GM21360 (cell line): Measurements from ENCODE around the gene RYK.
"Not testable (repeated sequence)": the region's sequence is repeated elsewhere in the genome, so short reads cannot be mapped to it uniquely, and the experiment has no call there.

Source experiments
- ATAC-seq: cut with Tn5 transposase; IDR thresholded peaks from one replicate; pipeline ENCODE4 v1.9.1; 2021; ENCODE audit warnings: mild to moderate bottlenecking, moderate library complexity; ENCODE audit not compliant: unreplicated experiment

Gene RYK

GRCh38 chr3:134250717-134251220 lies at the start of gene RYK:
TSS of gene RYK (minus strand) at chr3:134250859. CDS start at chr3:134250654, 205 bp downstream.
- ATAC-seq, result peak; percentile 80

GRCh38 chr3:134299888-134300206 lies 49.2 kb upstream of the RYK start:
- no peak for ATAC-seq

- ATAC-seq, result no peak
Observed at GRCh38 chr3:134299185-134299887, 48.7 kb upstream of the RYK start.

GRCh38 chr3:134298249-134298648 lies 47.6 kb upstream of the RYK start:
- ATAC-seq, result no peak

- no peak for ATAC-seq
Observed at GRCh38 chr3:134296616-134297015, 46.0 kb upstream of the RYK start.

- ATAC-seq, result no peak
Observed at GRCh38 chr3:134295930-134296329, 45.3 kb upstream of the RYK start.

- ATAC-seq, result peak; percentile 98
Observed at GRCh38 chr3:134294302-134295280, 43.9 kb upstream of the RYK start.

GRCh38 chr3:134291319-134292254 lies 40.9 kb upstream of the RYK start:
- no peak for ATAC-seq

GRCh38 chr3:134287512-134287911 lies 36.9 kb upstream of the RYK start:
- ATAC-seq, result no peak

DNA sequence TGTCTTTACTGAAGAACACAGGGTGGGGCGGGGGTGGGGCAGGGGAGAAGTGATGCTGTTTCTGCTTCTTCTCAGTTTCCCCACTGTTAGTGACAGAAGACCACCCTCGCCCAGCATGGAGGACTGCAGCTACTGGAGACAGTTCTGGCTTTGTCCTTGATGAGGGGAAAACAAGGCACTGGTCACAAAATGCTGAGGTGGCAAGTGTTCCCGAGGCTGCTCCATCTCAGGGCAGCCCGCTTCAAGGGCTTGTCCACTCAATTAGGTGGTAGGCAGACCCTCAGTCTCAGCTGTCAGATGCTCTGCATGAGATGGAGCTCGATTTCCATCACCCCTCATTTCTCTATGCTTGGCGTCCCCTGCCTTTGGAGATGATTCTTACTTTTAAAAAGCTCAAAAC lies 33.8 kb upstream of the RYK start:
- no peak for ATAC-seq

DNA sequence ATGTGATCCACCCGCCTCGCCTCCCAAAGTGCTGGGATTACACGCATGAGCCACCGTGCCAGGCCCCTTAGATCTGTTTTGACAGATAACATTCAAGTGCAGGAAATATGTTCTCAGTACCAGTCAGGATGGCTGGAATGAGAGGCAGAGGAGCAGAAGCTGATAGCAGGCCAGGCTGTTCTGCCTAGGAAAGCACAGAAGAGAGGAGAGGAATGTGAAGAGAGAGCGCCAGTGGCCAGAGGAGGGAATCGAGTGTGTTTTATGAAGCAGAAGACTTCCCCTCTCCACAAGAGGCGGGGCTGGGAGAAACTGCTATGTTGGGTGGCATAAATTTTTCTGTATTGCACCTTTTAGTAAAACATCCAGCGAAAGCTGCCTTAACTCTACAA lies 32.0 kb upstream of the RYK start:
- ATAC-seq, result no peak

DNA sequence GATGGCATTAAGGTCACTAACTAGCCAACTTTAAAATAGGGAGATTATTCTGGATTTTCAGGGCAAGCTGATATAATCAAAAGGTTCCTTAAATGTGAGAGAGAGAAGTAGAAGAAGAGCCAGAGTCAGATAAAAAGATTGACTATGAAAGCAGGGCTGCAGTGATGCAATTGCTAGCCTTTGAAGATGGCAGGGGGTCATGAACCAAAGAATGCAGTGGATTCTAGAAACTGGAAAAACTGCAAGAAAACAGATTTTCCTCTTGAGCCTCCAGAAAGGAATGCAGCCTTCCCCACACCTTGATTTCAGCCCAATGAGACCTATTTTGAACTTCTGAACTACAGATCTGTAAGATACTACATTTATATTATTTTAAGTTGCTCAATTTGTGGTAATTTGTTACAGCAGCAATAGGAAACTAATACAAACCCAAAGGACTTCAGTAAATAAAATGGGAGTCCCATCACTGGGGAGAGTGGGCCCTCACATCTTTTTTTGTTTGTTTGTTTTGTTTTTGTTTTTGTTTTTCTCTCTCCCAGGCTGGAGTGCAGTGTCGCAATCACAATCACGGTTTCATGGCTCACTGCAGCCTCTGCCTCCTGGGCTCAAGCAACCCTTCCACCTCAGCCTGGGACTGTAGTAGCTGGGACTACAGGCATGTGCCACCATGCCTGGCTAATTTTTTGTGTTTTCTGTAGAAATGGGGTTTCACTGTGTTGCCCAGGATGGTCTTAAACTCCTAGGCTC lies 31.4 kb upstream of the RYK start:
- no peak for ATAC-seq

DNA sequence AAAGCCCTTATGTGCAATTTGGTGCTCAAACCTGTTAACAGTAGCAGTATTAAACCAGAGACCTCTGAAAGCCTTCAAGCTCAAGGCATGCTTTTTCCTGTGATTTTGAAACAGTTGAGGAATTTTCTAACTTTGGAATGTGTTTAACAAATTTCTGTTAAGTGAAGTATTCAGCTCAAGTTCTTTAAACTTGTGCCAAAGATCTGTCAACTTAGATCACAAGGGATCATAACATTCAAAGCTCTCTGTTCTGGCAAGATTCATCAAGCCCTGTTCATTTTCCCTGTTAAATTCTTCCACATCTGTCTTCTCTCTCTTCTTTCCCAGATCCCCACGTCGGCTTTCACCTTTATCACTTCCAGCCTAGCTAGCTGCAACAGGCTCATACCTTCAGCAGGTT lies 28.8 kb upstream of the RYK start:
- no peak for ATAC-seq

- ATAC-seq, result no peak
Observed at GRCh38 chr3:134277066-134277660, 26.5 kb upstream of the RYK start.

GRCh38 chr3:134276086-134276485 lies 25.4 kb upstream of the RYK start:
- ATAC-seq, result no peak

DNA sequence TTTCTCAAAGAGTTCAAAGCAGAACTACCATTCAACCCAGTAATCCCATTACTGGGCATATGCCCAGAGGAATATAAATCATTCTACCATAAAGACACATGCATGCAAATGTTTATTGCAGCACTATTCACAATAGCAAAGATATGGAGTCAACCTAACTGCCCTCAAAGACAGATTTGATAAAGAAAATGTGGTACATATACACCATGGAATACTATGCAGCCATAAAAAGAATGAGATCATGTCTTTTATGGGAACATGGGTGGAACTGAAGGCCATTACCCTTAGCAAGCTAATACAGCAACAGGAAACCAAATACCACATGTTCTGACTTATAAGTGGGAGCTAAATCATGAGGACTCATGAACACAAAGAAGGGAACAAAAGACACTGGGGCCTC lies 24.5 kb upstream of the RYK start:
- ATAC-seq, result not testable (repeated sequence)

DNA sequence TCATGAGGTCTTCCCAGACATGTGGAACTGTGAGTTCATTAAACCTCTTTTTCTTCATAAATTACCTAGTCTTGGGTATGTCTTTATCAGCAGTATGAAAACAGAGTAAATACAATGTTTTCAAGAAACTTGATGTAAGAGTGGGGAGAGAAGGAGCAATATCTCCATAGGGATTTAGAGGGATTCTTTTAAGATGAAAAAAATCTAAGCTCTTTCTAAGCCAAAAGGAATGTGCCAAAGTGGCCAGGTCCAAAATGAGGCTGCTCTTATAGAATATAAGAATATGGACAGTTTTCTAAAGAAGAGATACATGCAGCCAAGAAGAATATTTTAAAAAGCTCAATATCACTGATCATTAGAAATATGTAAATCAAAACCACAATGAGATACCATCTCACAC lies 23.9 kb upstream of the RYK start:
- no peak for ATAC-seq

GRCh38 chr3:134267996-134268395 lies 17.3 kb upstream of the RYK start:
- ATAC-seq, result no peak

GRCh38 chr3:134260987-134261386 lies 10.3 kb upstream of the RYK start:
- ATAC-seq, result no peak
